UCSD-AML1 (cell line): ENCODE data around the gene PHF11.
A peak's percentile ranks its signal among the peaks of the same experiment; 100 is the strongest.
"Not testable (repeated sequence)": the region's sequence is repeated elsewhere in the genome, so short reads cannot be mapped to it uniquely, and the experiment has no call there.

Source experiments
- DNase-seq: peaks from one replicate; lab custom pipeline; 2025; ENCODE audit not compliant: unreplicated experiment; lab: John Stamatoyannopoulos, UW

The PHF11 gene

GRCh38 chr13:49495783-49496762 is at the start of gene PHF11:
Gene PHF11, plus strand, starts transcription at chr13:49495953. Its CDS starts 49 bp downstream, at chr13:49496002.
- DNase-seq = peak; percentile 67

DNA sequence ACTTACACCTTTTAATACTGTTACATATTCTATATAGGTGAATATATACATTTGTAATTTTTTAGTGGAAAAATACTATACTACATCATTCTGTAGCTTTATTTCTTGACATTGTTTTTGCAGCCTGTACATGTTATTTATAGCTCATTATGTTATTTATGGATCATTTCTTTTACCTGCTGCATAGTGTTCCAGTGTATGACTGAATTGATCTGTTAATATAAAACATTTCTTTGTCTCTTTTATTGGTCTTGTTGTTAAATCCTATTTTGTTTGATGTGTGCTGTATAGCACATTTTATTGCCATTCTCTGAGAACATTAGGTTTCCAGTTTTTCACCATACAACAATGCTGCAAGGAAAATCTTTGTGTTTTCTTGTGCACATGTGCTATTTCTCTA is 49.3 kb upstream of the PHF11 start:
- no peak for DNase-seq

GRCh38 chr13:49448753-49449152 is 47.0 kb upstream of the PHF11 start:
- no peak for DNase-seq

- no peak for DNase-seq
Measured at GRCh38 chr13:49450105-49450819, 45.5 kb upstream of the PHF11 start.

- no peak for DNase-seq
Measured at GRCh38 chr13:49452725-49453457, 42.9 kb upstream of the PHF11 start.

DNA sequence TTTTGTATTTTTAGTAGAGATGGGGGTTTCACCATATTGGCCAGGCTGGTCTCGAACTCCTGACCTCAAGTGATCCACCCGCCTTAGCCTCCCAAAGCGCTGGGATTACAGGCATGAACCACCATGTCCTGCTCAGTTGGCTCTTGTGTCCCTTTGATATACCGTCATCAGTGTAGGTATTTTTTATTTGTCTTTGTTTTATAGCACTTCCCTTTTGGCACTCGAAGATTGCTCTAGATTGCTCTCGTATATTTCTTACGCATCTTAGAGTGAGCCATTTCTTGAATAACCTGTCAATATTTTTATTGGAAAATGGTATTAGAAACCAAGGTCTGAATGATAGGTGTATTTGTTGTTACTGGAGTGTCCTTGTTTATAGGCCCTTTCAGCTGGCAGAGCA is 42.3 kb upstream of the PHF11 start:
- DNase-seq = no peak

DNA sequence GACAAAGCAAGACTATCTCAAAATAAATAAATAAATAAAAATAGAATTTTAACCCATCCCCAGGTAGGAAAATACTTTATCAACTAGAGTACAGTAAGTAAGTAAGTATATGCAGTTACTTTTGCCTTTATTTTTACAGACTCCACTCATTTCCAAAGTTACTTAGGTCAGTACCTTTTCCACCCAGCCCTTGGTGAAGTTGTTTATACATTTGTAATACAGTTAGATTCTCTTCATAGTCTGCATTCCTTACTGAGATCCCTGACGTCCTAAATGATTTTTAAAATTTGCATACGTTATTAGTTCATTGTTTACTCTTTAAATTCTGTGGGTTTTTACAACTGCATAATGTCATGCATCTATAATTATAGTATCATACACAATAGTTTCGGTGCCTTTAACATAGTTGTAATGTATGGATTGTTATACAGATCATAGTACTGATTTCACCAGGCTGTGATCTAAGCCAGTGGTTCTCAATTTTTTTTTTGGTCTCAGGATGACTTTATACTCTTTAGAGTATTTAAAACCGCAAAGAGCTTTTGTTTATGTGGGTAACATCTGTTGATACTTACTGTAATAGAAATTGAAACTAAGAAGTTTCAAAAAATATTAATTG is 41.3 kb upstream of the PHF11 start:
- DNase-seq = no peak

GRCh38 chr13:49455007-49455398 is 40.8 kb upstream of the PHF11 start:
- DNase-seq = no peak

DNA sequence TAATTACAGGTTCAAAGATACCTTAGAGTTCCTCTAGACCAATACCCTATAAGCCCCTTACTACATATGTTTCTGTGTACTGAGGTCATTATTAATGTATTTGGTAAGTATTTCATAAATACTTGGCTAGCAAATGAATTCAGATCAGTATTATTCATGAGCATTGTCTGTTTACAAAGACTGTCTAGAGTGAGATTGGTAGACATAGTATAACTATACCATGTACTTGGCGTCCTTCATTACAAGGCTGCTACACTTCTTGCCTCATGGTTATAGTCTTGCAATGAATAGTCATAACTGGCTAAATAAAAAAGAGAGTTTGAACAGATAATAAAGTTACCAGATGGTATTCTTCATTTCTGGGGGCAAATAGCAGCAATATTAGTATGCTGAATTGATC is 39.6 kb upstream of the PHF11 start:
- no peak for DNase-seq

- no peak for DNase-seq
Measured at GRCh38 chr13:49457221-49457620, 38.5 kb upstream of the PHF11 start.

DNA sequence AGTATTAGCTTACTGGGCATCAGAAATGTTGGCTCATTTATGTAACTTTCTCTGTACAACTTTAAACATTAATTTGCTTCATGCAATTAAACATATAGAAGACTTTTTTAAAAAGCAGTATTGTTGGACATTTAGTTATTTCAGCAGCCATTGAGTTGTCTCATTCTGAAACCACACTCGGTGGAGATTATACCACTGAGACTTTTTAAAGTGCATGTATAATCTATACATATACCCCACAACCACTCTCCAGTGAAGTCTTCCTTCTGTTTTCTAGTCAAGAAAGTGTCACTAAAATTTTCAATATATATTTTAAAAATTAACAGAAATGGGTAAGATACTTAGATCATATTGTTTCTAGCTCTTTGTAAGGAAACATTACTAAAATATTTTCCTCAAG is 36.2 kb upstream of the PHF11 start:
- DNase-seq = no peak

DNA sequence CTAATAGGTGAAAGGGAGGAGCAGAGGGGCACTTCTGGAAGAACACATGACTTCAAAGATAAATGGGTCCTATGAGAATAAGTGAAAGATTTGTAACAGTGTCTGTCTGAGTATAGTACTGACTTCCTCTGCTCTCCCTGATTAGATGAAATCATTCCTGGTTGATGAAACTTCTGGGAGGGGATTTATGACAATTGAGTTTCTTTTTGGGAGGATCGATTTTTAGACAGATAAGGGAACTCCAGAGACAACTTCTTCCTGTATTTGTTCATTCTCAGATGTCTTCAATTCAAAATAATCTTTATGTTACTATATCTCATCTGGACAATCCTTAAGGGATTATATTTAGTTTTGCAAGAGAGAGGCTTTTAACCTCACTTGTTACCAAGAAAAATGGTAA is 31.7 kb upstream of the PHF11 start:
- no peak for DNase-seq

GRCh38 chr13:49464621-49465325 is 31.0 kb upstream of the PHF11 start:
- no peak for DNase-seq

DNA sequence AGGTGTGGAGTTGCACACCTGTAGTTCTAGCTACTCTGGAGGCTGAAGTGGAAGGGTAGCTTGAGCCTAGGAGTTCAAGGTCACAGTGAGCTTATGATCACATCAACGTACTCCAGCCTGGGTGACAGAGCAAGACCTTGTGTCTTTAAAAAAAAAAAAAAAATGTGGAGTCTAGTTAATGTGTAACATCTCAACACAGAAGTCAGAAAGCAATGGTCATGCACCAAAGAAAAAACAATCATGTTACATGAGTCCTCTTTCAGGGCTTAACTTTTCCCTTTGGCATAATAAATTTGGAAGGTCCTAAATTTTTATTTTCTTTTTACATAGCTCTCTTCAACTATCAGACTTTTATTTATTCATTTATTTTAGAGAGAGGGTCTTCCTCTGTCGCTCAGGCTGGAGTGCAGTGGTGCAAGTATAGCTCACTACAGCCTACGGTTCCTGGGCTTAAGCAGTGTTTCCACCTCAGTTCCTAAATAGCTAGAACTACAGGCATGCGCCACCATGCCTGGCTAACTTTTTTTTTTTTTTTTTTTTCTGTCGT is 29.4 kb upstream of the PHF11 start:
- DNase-seq = no peak

DNA sequence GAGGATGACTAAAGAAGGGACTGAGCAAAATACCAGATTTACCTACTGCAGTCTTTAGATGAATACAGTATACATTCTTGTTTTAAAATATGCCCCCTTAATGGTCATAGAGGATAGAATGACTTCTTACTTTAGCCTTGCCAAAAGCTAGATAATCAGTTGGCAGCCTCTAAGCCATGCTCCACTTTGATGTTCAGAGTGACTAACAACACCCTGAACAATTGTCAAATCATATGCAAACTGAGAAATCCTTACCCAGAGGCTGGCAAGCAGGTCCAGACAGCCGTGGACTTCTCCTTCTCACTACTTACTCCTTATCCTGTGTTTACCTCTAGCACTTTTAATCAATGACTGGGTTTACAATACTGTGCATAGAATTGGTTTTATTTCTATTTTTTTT is 23.6 kb upstream of the PHF11 start:
- no peak for DNase-seq

DNA sequence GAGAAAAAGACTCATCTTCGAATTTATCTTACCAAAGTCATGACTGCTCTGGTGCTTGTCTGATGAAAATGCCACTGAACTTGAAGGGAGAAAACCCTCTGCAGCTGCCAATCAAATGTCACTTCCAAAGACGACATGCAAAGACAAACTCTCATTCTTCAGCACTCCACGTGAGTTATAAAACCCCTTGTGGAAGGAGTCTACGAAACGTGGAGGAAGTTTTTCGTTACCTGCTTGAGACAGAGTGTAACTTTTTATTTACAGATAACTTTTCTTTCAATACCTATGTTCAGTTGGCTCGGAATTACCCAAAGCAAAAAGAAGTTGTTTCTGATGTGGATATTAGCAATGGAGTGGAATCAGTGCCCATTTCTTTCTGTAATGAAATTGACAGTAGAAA is 19.2 kb upstream of the PHF11 start:
- no peak for DNase-seq

GRCh38 chr13:49481788-49482187 is 14.0 kb upstream of the PHF11 start:
- no peak for DNase-seq

- no peak for DNase-seq
Measured at GRCh38 chr13:49488563-49488962, 7.2 kb upstream of the PHF11 start.

DNA sequence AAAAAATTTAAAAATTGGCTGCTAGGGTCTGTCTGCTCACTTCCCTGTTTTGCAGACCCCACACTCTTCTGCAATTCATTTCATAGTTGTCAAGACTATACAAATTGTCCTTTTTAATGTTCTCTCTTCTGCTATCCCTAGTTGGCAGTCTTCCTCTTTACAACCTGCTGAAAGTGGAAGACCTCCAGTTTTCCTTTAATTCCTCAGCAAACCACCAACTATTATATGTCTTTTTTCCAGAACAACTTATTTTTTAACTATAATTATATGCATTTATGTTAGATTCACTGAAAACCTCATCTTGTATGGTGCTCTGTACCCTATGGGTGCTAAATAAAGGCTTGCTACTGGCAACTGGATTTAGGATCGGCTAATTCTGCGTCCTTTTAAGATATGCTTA is 1.1 kb upstream of the PHF11 start:
- no peak for DNase-seq

DNA sequence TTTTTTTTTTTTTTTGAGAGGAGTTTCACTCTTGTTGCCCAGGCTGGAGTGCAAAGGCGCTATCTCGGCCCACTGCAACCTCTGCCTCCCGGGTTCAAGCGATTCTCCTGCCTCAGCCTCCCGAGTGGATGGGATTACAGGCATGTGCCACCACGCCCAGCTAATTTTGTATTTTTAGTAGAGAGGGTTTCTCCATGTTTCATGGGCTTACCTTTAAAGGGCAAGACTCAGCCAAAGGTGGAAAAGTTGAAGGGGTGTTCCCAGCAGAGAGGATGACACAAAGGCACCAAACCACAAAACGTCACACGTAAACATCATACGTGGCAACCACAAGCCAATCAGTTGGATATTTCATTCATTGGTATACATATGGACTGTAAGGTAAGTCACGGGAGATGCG is 1.1 kb downstream of the PHF11 start:
- DNase-seq = not testable (repeated sequence)
